NCI-H1930 (cell line): Measurements from ENCODE around the gene A4GNT.
"Not testable (repeated sequence)": the region's sequence is repeated elsewhere in the genome, so short reads cannot be mapped to it uniquely, and the experiment has no call there.

ENCODE experiments used
- DNase-seq, 2 experiments: peaks; one replicate each; lab custom pipeline; 2025; lab: John Stamatoyannopoulos, UW

A4GNT gene

GRCh38 chr3:138118612-138119422 is 13.4 kb downstream of the A4GNT start:
- peak; percentile 39 to 51 for DNase-seq

GRCh38 chr3:138114988-138115971 is 16.9 kb downstream of the A4GNT start, which contains the start of gene DZIP1L:
Gene DZIP1L, minus strand, starts transcription at chr3:138115608. Its CDS starts 11,637 bp downstream, at chr3:138103971.
- peak in 1 of 2 experiments; percentile 26 for DNase-seq

- no peak for DNase-seq
These were observed 17.7 kb downstream of the A4GNT start for GRCh38 chr3:138114431-138114918.

GRCh38 chr3:138113326-138113725 is 18.9 kb downstream of the A4GNT start:
- no peak for DNase-seq

GRCh38 chr3:138112362-138112761 is 19.8 kb downstream of the A4GNT start:
- no peak for DNase-seq

GRCh38 chr3:138105598-138105997 is 26.6 kb downstream of the A4GNT start:
- DNase-seq: no peak

- no peak for DNase-seq
These were observed 28.7 kb downstream of the A4GNT start for GRCh38 chr3:138103466-138103865.

GRCh38 chr3:138101351-138101940 is 30.7 kb downstream of the A4GNT start:
- DNase-seq: not testable (repeated sequence)

GRCh38 chr3:138099417-138099816 is 32.8 kb downstream of the A4GNT start:
- no peak for DNase-seq

- no peak for DNase-seq
These were observed 34.7 kb downstream of the A4GNT start for GRCh38 chr3:138097192-138098172.

- no peak for DNase-seq
These were observed 38.5 kb downstream of the A4GNT start for GRCh38 chr3:138093721-138094120.

GRCh38 chr3:138092023-138092422 is 40.2 kb downstream of the A4GNT start:
- DNase-seq: no peak

- DNase-seq: no peak
These were observed 43.1 kb downstream of the A4GNT start for GRCh38 chr3:138089091-138089490.

GRCh38 chr3:138085745-138086144 is 46.4 kb downstream of the A4GNT start:
- DNase-seq: not testable (repeated sequence)

GRCh38 chr3:138084196-138084595 is 48.0 kb downstream of the A4GNT start:
- no peak for DNase-seq

- no peak for DNase-seq
These were observed 49.2 kb downstream of the A4GNT start for GRCh38 chr3:138082992-138083386.

GRCh38 chr3:138082085-138082991 is 49.9 kb downstream of the A4GNT start:
- no peak for DNase-seq

- no peak for DNase-seq
These were observed 50.7 kb downstream of the A4GNT start for GRCh38 chr3:138081371-138082084.

- DNase-seq: no peak
These were observed 52.3 kb downstream of the A4GNT start for GRCh38 chr3:138079901-138080300.
